Measurements from ENCODE around the gene ALKBH7.
"Not testable (repeated sequence)": the region's sequence is repeated elsewhere in the genome, so short reads cannot be mapped to it uniquely, and the experiment has no call there.

Gene ALKBH7

GRCh38 chr19:6400062-6400944 is 27.7 kb downstream of the ALKBH7 start:
- DNase-seq (ENCODE audit: low read depth), result not testable (repeated sequence)

- no peak for DNase-seq (ENCODE audit: low read depth)
Observed at GRCh38 chr19:6402058-6402457, 29.5 kb downstream of the ALKBH7 start.

DNA sequence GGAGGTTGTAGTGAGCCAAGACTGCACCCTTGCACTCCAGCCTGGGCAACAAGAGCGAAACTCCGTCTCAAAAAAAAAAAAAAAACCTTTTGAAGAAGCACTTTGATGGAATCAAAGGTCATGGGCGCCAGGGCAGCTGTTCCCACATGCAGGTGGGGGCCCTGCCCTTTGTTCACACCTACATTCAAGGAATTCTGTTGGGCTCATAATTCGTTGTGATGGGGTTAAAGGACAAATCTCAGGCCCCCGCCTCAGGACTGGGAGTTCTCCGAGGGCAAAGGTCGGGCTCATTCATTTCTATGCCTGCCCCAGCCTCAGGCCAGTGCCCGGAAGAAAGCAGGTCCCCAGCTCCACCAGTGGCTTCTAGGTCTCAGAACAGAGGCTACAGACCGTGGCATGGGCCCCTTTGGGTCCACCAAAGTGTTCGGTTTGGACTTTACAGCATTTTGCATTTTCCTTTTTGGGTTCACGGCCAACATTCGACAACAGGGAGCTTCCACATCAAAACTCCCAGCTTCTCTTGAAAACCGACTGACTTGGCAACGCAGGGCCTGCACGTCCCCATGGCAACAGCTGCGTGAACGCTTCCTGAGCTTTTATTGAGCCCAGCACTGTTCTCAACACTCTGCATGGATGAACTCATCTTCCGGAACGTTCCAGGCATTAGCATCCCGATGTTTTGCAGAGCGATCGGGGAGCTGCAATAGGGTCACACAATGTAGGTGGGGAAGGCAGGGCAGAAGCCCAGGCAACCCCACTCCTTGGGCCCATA is 30.4 kb downstream of the ALKBH7 start:
- DNase-seq (ENCODE audit: low read depth), result no peak

- DNase-seq (ENCODE audit: low read depth), result no peak
Observed at GRCh38 chr19:6406401-6406800, 33.8 kb downstream of the ALKBH7 start.

DNA sequence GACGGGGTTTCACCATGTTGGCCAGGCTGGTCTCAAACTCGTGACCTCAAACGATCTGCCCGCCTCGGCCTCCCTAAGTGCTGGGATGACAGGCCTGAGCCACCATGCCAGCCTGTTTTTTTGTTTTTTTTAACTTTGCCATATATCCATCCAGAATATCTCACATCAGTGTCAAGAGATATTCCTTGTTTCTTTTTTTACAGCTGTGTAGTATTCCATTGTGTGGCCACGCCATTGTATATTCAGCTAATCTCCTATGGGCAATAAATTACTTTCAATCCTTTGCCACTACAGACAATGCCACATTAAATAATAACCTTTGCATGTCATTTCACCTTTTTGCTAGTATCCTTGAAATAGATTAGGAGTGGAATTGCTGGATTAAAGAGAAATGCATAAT is 36.8 kb downstream of the ALKBH7 start:
- DNase-seq (ENCODE audit: low read depth), result no peak

DNA sequence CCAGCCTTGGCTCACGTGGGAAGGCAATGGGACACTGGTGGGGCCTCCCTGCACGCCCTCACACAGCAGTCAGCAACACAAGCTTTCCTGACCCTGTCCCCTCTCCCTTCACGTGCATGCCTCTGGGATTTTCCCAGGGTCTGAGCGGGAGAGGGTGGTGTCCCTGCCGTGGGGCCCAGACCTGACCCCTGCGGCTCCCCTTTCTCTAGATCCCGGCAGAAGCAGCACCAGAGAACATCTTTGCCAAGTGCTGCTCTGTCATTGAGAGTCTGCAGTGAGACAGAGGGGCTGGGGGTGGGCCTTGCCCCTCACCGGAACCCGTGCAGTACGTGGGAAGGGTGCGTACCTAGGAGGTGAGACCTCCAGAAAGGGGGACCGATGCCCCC is 39.5 kb downstream of the ALKBH7 start:
- no peak for DNase-seq (ENCODE audit: low read depth)

- peak; percentile 26 for DNase-seq (ENCODE audit: low read depth)
Observed at GRCh38 chr19:6412447-6413091, 40.0 kb downstream of the ALKBH7 start.

DNA sequence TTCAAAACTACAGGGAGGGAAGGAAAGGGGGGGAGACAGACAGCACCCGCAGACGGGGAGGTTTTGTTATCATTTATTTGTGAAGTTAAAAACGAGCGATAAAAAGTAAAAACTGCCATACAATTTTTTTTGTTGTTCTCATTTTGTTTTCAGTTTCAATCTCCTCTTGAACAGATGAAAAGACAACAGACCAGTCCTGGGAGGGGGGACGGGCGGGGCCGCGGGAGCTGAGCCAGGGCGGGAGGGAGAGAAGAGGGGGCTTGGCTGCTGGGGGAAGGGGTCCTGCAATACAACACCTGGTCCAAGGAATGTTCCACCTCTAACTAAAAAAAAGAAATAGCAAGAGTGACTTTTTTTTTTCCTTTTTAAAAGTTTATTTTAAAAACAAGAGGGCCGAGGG is 40.7 kb downstream of the ALKBH7 start:
- DNase-seq (ENCODE audit: low read depth), result no peak

- DNase-seq (ENCODE audit: low read depth), result no peak
Observed at GRCh38 chr19:6413721-6414643, 41.4 kb downstream of the ALKBH7 start.

DNA sequence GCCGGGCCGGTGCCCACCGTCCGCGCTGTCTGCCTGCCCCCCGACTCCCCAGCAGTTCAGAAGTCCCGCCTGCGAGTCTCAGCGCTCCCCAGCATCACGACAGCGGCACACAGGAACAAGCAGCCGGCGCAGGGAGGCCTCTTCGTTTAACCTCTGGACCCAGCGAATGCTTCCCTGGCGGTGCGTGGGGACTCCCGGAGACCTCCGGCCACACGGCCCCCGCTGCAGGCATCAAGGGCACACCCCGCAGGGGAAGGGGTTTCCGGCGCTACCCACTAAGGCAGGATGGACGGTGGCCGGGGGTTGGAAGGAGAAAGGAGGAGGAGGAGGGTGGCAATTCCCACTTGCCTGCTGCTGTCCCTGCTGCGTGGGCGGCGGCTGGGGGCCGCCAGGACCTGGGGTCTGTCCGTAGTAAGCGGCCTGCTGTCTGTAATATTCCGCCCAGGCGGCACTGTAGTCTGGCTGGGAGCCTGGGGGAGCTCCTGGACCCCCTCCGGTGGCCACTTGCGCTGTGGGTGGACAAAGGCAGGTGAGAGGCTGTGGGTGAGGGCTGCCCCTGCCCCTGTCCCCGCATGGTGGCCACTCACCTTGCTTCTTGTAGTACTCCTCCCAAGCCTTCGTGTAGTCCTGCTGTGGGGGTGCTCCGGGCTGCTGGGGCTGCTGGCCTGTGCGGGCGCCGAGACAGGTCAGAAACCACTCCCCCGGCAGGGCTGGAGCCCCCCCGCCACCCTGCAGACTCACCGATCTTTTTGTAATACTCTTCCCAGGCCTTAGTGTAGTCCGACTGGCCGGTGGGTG is 42.4 kb downstream of the ALKBH7 start:
- DNase-seq (ENCODE audit: low read depth), result no peak

DNA sequence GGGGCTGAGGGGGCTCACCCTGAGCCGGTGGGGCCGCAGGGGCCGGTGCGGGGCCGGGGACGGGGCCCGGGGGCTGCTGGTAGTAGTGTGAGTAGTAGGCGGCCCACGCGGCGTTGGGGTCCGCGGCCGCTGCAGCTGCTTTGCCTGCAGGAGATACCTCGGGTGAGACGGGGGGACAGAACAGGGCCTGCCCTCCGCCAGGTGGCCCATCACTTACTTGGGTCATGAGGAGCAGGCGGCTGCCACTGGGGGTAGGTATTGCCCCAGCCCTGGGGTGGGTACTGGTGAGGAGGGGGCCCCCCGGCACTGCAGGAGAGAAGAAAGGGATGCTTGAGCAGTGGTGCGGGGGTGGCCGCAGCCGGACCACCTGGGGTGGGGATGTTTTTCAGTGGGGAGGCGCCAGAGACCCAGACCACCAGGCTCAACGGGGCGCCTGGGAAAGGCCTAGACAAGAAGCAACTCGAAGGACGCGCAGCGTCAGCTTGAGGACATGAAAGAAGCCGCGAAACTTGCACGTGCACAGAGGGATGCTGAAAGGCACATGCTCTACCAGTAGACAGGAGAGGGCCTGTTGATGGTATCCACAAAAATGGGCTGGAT is 43.1 kb downstream of the ALKBH7 start:
- DNase-seq (ENCODE audit: low read depth), result no peak

GRCh38 chr19:6416658-6417405 is 44.2 kb downstream of the ALKBH7 start:
- no peak for DNase-seq (ENCODE audit: low read depth)

DNA sequence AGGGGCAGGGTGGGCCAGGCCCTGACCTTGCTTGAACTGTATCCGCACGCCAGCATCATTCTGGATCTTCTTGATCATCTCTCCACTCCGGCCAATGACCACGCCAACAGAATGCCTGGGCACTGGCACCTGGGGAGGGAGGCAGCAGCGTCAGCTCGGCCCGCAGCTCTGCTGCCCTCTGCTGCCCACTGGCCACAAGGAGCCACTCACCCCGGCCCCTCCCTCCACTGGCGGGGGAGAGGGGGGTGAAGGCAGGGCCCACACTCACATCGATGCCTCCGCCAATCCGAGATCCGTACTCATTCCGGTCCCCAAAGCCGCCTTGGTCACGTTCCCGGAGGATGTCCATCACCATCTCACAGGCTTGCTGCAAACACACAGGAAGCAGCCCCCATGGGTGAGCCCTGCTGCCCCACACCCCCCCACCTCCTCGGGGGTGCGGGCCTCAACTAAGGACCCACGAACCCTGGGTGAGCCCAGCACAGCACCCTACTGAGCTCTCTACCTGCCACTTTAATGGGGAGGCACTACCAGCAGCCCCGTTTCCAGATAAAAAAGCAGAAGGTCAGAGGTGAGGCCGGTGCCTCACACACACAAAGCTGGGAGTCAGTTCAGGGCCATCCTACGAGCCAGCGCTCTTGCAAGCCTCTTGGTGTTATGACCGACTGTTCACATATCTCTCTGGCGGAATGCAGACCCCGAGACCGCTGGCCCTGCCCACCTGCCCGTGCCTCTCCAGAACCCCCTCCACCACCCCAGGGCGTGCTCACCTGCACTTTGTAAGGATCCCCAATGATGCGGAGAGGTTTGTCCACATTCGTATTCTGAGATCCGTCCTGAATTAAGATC is 45.3 kb downstream of the ALKBH7 start:
- DNase-seq (ENCODE audit: low read depth), result no peak

GRCh38 chr19:6418562-6418932 is 46.0 kb downstream of the ALKBH7 start:
- no peak for DNase-seq (ENCODE audit: low read depth)

DNA sequence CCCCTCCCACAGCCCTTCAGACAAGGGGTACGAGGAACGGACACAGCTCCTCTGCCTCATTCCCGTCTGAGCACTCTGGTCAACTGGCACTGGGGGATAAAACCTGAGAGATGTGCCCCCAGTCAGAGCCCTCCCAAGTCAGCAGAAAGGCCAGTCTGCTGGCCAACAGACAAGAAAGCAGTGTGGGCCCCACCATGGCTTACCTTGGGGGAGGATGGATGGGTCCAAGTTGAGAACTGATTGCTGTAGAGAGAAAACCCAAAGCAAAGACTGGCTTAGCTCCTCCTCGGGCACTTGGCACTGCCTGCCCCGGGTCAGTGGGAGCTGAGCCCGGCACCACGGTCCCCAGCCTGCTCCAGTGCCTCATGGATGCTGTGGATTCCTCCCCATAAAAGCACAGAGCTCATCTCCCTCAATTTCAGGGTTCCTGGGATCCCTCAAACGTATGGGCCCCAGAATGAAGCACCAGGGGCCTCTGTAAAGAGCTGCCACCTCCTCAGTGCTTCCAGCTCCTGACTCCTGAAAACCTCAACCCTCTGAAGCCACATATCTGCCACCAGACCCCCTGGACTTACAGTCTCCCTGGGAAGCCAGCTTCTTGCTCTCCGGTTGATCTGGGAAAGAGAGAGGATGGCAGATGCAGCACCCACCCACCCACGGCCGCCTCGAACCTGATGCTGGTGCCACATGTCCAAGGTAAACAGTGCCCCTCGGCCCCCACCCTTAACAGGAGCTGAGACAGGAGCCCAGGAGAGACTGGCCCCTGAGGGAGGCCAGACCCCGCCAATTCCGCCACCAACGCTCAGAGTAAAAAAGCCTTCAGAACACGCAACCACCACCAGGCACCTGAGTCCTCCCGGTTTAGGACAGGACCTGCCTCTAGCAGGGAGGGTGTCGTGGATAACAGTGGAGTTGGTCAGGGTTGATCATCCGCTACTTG is 48.8 kb downstream of the ALKBH7 start:
- no peak for DNase-seq (ENCODE audit: low read depth)

DNA sequence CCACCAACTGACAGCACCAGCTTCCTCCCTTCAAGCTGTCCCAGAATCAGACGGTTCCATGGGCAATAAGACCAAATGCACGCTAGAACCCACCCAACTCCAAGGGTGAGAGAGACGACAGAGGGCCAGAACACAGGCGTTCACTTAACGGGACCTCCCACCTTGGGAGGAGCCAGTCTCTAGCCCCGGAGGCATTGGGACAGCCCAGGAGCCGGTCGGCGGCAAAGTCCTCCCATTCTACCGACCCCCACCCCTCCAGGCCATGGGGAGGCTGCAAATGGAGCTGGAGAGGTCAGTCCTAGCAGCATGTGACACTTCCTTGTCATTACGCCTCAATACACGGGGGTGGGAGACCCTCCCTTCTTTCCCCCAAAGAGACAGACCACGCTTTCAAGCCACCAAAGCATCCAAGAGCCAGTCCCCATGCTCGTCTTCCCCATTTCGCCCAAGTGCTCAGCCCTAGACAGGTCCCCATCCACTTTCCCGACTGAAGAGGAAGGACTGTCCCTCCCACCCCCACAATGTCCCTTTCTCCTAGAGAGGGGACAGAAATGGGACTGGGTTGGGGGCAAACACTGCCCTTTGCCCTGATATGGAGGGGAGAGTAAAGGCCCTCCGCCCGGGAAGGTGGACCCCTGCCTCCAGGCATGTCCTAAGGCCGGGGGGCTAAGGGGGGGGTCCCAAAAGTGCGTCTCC is 51.1 kb downstream of the ALKBH7 start:
- DNase-seq (ENCODE audit: low read depth), result no peak

Data from activated T-cell treated with anti-CD3 and anti-CD28 coated beads for 24 hours (primary cell).